Astrocyte (in vitro differentiated cells and primary cell): Measurements from ENCODE around the gene TIGAR.

ENCODE experiments used
- EZH2 ChIP-seq: IDR thresholded peaks from 2 replicates; pipeline ENCODE4 v1.6.1; 2012; ENCODE audit warnings: mild to moderate bottlenecking, low read length, inconsistent platforms; ENCODE audit not compliant: insufficient read depth
- TF ChIP-seq, protein P1 (sequence below): IDR thresholded peaks from 2 replicates; pipeline ENCODE4 v1.5.1; 2011; ENCODE audit warnings: low read depth, mild to moderate bottlenecking, inconsistent platforms, low read length, moderate library complexity; ENCODE audit not compliant: insufficient read depth

DNA sequence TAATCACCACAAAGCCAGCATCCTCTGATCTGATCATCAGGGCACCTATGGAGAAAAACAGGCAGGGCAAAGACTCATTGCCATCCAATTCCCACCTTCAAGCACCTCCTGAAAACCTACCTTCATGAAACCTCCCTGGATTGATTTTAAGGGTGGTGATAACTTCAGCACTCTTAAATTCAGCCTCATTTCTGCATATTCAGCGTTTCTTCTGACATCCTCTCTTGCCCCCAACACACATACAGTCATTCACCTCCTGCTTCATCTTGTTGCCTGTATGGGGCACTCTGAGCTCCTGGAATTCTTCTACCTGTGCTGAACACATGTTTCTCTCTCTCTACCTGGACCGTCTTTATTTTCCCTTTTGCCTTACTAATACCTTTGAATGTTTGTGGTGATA lies 51.6 kb downstream of the TIGAR start:
- TF ChIP-seq, protein P1, sequence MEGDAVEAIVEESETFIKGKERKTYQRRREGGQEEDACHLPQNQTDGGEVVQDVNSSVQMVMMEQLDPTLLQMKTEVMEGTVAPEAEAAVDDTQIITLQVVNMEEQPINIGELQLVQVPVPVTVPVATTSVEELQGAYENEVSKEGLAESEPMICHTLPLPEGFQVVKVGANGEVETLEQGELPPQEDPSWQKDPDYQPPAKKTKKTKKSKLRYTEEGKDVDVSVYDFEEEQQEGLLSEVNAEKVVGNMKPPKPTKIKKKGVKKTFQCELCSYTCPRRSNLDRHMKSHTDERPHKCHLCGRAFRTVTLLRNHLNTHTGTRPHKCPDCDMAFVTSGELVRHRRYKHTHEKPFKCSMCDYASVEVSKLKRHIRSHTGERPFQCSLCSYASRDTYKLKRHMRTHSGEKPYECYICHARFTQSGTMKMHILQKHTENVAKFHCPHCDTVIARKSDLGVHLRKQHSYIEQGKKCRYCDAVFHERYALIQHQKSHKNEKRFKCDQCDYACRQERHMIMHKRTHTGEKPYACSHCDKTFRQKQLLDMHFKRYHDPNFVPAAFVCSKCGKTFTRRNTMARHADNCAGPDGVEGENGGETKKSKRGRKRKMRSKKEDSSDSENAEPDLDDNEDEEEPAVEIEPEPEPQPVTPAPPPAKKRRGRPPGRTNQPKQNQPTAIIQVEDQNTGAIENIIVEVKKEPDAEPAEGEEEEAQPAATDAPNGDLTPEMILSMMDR = no peak
- TF ChIP-seq EZH2 = no peak
